H1 (cell line): ENCODE results near the gene ULBP1. TPM values are rescaled to one million over a fixed set of nuclear protein-coding genes. Genes with fewer than 3 reads are reported as not detected.
A peak's percentile ranks its signal among the peaks of the same experiment; 100 is the strongest.

Source experiments
- CTCF ChIA-PET: fragments of 300-600 bp; sonication (Branson Sonifier 250); formaldehyde crosslinking; loops from one replicate; lab custom pipeline; 2021; ENCODE audit not compliant: partially characterized antibody; lab: Charles Lee
- POLR2A ChIA-PET: fragments of 300-600 bp; sonication (Branson Sonifier 250); formaldehyde crosslinking; loops from one replicate; lab custom pipeline; 2021; ENCODE audit warnings: inconsistent platforms; ENCODE audit not compliant: partially characterized antibody; lab: Charles Lee
- DNase-seq, 2 experiments: peaks; one replicate each; pipeline versions ENCODE4 v3.0.0 to v3.0.0-alpha.2; 2010 to 2022; ENCODE audit warnings: low spot score in 2 of 2, low read depth in 1 of 2, mixed read lengths in 1 of 2
- FAIRE-seq: peaks from 2 replicates; lab custom pipeline; 2011; peaks lifted over from hg19 to GRCh38; lab: Jason Lieb, UNC
- H2AFZ ChIP-seq: 2 replicates; pipeline ENCODE4 v1.8.1; 2012; ENCODE audit warnings: low read length, inconsistent platforms
- H2AK5ac ChIP-seq: 2 replicates; pipeline ENCODE4 v1.6.1; 2013; ENCODE audit warnings: low read depth, low read length
- H2BK120ac ChIP-seq: replicated peaks from 2 replicates; pipeline ENCODE3; 2013; ENCODE audit warnings: low read depth, low read length, inconsistent platforms
- H2BK12ac ChIP-seq: 2 replicates; pipeline ENCODE4 v1.6.1; 2013; ENCODE audit warnings: low read depth, low read length
- H2BK15ac ChIP-seq: 2 replicates; pipeline ENCODE4 v1.6.1; 2013; ENCODE audit warnings: low read length
- H2BK20ac ChIP-seq: 2 replicates; pipeline ENCODE4 v1.6.1; 2013; ENCODE audit warnings: low read length
- H2BK5ac ChIP-seq: 2 replicates; pipeline ENCODE4 v1.6.1; 2013; ENCODE audit warnings: low read depth, low read length
- H3K14ac ChIP-seq: 2 replicates; pipeline ENCODE4 v1.6.1; 2013; ENCODE audit warnings: inconsistent platforms; ENCODE audit not compliant: insufficient read length
- H3K18ac ChIP-seq: 2 replicates; pipeline ENCODE4 v1.6.1; 2013; ENCODE audit warnings: low read length; ENCODE audit errors: extremely low read depth
- H3K23ac ChIP-seq: 2 replicates; pipeline ENCODE4 v1.6.1; 2013; ENCODE audit warnings: inconsistent platforms; ENCODE audit not compliant: insufficient read length
- H3K23me2 ChIP-seq: 2 replicates; pipeline ENCODE4 v1.6.1; 2013; ENCODE audit warnings: low read depth, low read length
- H3K27ac ChIP-seq: 2 replicates; pipeline ENCODE4 v1.6.1; 2011; ENCODE audit warnings: low read depth, low read length, inconsistent platforms
- H3K27me3 ChIP-seq, 4 experiments: replicated peaks in 1 of 4; 1 replicate in 1 of 4; 2 replicates in 3 of 4; pipeline versions ENCODE4 v1.6.1 to v1.8.1; 2011 to 2013; ENCODE audit warnings: low read length in 3 of 4, mild to moderate bottlenecking in 3 of 4, inconsistent platforms in 2 of 4, mixed read lengths in 2 of 4, moderate library complexity in 1 of 4; ENCODE audit not compliant: control insufficient read depth in 3 of 4, insufficient read depth in 3 of 4; ENCODE audit errors: extremely low read depth in 1 of 4
- H3K36me3 ChIP-seq, 4 experiments: 2 replicates each; pipeline versions ENCODE4 v1.6.1 to v1.8.1; 2011 to 2013; ENCODE audit warnings: mild to moderate bottlenecking in 4 of 4, low read length in 3 of 4, moderate library complexity in 2 of 4, control low read depth in 1 of 4, inconsistent platforms in 1 of 4; ENCODE audit not compliant: insufficient read depth in 4 of 4, control insufficient read depth in 2 of 4
- H3K4ac ChIP-seq: replicated peaks from 2 replicates; pipeline ENCODE3; 2013; ENCODE audit warnings: low read length, low read depth, mixed read lengths, inconsistent platforms; ENCODE audit not compliant: insufficient read length
- H3K4me1 ChIP-seq, 4 experiments: replicated peaks in 1 of 4; 1 replicate in 1 of 4; 2 replicates in 3 of 4; pipeline versions ENCODE4 v1.6.1 to v1.8.1; 2011 to 2013; ENCODE audit warnings: low read length in 3 of 4, inconsistent platforms in 2 of 4, mixed read lengths in 1 of 4; ENCODE audit not compliant: insufficient read depth in 4 of 4, control insufficient read depth in 3 of 4
- H3K4me2 ChIP-seq, 2 experiments: 2 replicates each; pipeline versions ENCODE4 v1.6.1 to v1.8.1; 2011 to 2013; ENCODE audit warnings: low read depth in 2 of 2, low read length in 2 of 2, control low read depth in 1 of 2, inconsistent platforms in 1 of 2, mild to moderate bottlenecking in 1 of 2; ENCODE audit not compliant: insufficient read depth in 1 of 2
- H3K4me3 ChIP-seq, 4 experiments: fragments of 200-600, 300-600 bp in 1 of 4; sonication (generic), shearing (Covaris generic), sonication (Bioruptor Twin) in 1 of 4; 2 replicates each; pipeline versions ENCODE4 v1.5.1 to v1.8.1; 2011 to 2016; ENCODE audit warnings: low read length in 4 of 4, low read depth in 3 of 4, control low read depth in 2 of 4, inconsistent platforms in 2 of 4, mild to moderate bottlenecking in 2 of 4, mixed read lengths in 1 of 4, moderate library complexity in 1 of 4; ENCODE audit not compliant: insufficient read depth in 2 of 4; ENCODE audit errors: extremely low read depth in 1 of 4
- H3K56ac ChIP-seq: replicated peaks from 2 replicates; pipeline ENCODE3; 2013; ENCODE audit warnings: low read depth, mild to moderate bottlenecking, mixed read lengths, low read length, inconsistent platforms; ENCODE audit not compliant: insufficient read length
- H3K79me1 ChIP-seq: 2 replicates; pipeline ENCODE4 v1.6.1; 2013; ENCODE audit warnings: low read depth, low read length, control low read depth
- H3K79me2 ChIP-seq, 2 experiments: 2 replicates each; pipeline versions ENCODE4 v1.6.1 to v1.8.1; 2012 to 2013; ENCODE audit warnings: low read length in 2 of 2, mild to moderate bottlenecking in 2 of 2, inconsistent platforms in 1 of 2; ENCODE audit not compliant: insufficient read depth in 2 of 2, control insufficient read depth in 1 of 2
- H3K9ac ChIP-seq, 4 experiments: replicated peaks in 1 of 4; 1 replicate in 1 of 4; 2 replicates in 3 of 4; pipeline versions ENCODE4 v1.6.1 to v1.8.1; 2011 to 2013; ENCODE audit warnings: low read depth in 3 of 4, low read length in 3 of 4, control low read depth in 2 of 4, mild to moderate bottlenecking in 2 of 4, moderate library complexity in 2 of 4, inconsistent platforms in 1 of 4; ENCODE audit errors: extremely low read depth in 1 of 4
- H3K9me3 ChIP-seq, 2 experiments: 2 replicates each; pipeline versions ENCODE4 v1.6.1 to v1.8.1; 2012 to 2013; ENCODE audit warnings: mild to moderate bottlenecking in 2 of 2, moderate library complexity in 2 of 2, control low read depth in 1 of 2, inconsistent platforms in 1 of 2, low read depth in 1 of 2, low read length in 1 of 2, mixed read lengths in 1 of 2; ENCODE audit not compliant: insufficient read depth in 2 of 2
- H4K20me1 ChIP-seq, 2 experiments: replicated peaks in 1 of 2; 2 replicates each; pipeline versions ENCODE3 to v1.8.1; 2011 to 2013; ENCODE audit warnings: inconsistent platforms in 2 of 2, low read length in 2 of 2, mild to moderate bottlenecking in 1 of 2; ENCODE audit not compliant: insufficient read depth in 2 of 2, control insufficient read depth in 1 of 2
- H4K5ac ChIP-seq: 2 replicates; pipeline ENCODE4 v1.6.1; 2013; ENCODE audit warnings: low read length, low read depth, mixed read lengths, inconsistent platforms; ENCODE audit not compliant: insufficient read length
- H4K8ac ChIP-seq: 2 replicates; pipeline ENCODE4 v1.8.0; 2013; ENCODE audit warnings: mild to moderate bottlenecking, moderate library complexity, low read length, inconsistent platforms; ENCODE audit not compliant: insufficient read depth; ENCODE audit errors: extremely low read depth
- H4K91ac ChIP-seq: replicated peaks from 2 replicates; pipeline ENCODE3; 2013; ENCODE audit warnings: low read length, mixed read lengths, inconsistent platforms; ENCODE audit not compliant: insufficient read length
- CREB1 ChIP-seq: IDR thresholded peaks from 2 replicates; pipeline ENCODE4 v1.6.1; 2012; ENCODE audit warnings: inconsistent platforms
- JUND ChIP-seq: IDR thresholded peaks from 2 replicates; pipeline ENCODE4 v1.6.1; 2011; ENCODE audit warnings: mild to moderate bottlenecking, improper control_type of control experiment, low read length
- KDM5A ChIP-seq: fragments of 200-600 bp; IDR thresholded peaks from 2 replicates; pipeline ENCODE4 v1.7.1; 2012; ENCODE audit warnings: mild to moderate bottlenecking, low read length, inconsistent platforms, mixed read lengths
- PHF8 ChIP-seq: fragments of 200-600 bp; sonication (generic); conservative IDR thresholded peaks from 2 replicates; pipeline ENCODE4 v1.7.1; 2012; ENCODE audit warnings: low read depth, mild to moderate bottlenecking, inconsistent platforms, low read length, moderate library complexity
- SRF ChIP-seq: IDR thresholded peaks from 2 replicates; pipeline ENCODE4 v1.6.1; 2011; ENCODE audit warnings: mild to moderate bottlenecking, low read depth, low read length, moderate library complexity
- TAF1 ChIP-seq: IDR thresholded peaks from 2 replicates; pipeline ENCODE4 v1.6.1; 2011; ENCODE audit warnings: mild to moderate bottlenecking, low read depth, low read length
- WGBS, 2 experiments: shearing (Covaris generic) in 1 of 2; methylation state at CpG; one replicate each; pipeline versions ENCODE4 v1.1.6 to v1.1.7; 2013 to 2015; ENCODE audit warnings: low lambda C conversion rate in 2 of 2, mixed read lengths in 2 of 2, inconsistent platforms in 1 of 2, low coverage in 1 of 2, missing lambda C conversion rate in 1 of 2; ENCODE audit not compliant: insufficient replicate concordance in 2 of 2, insufficient coverage in 1 of 2, insufficient read length in 1 of 2; ENCODE audit errors: extremely low coverage in 1 of 2, missing lambda C conversion rate in 1 of 2; 5-methylcytosine and 5-hydroxymethylcytosine counted together
- polyA plus RNA-seq, 7 experiments: library from polyadenylated mRNA; depleted of rRNA in 3 of 7; stranded (reverse) in 5 of 7; unstranded in 2 of 7; fragments of >200 nt in 5 of 7; fragments of 200-250 nt in 2 of 7; gene quantifications; 1 replicate in 5 of 7; 2 replicates in 1 of 7; 4 replicates in 1 of 7; pipeline versions ENCODE4 v1.2.1 to v1.2.3, GENCODE V29; 2011 to 2013; ENCODE audit warnings: missing spikeins in 2 of 7, mixed read lengths in 2 of 7
- total RNA-seq: library from RNA; stranded (reverse); fragmentation: NEBNext Ultra II Directional; extraction: Animal tissue kit (Norgen Biotek cat#: 25700); gene quantifications from 2 replicates; pipeline ENCODE4 v1.2.1, GENCODE V29; 2021
- TF ChIP-seq, protein P1 (sequence below): IDR thresholded peaks from 2 replicates; pipeline ENCODE4 v1.6.1; 2012; ENCODE audit warnings: low read length, inconsistent platforms

ULBP1 gene
- total and polyA plus RNA-seq, 2 of the 8 experiments (the other 6 are each of a cell fraction or from before 2014, with no cell fraction given), result 0.32 to 0.60 TPM

DNA sequence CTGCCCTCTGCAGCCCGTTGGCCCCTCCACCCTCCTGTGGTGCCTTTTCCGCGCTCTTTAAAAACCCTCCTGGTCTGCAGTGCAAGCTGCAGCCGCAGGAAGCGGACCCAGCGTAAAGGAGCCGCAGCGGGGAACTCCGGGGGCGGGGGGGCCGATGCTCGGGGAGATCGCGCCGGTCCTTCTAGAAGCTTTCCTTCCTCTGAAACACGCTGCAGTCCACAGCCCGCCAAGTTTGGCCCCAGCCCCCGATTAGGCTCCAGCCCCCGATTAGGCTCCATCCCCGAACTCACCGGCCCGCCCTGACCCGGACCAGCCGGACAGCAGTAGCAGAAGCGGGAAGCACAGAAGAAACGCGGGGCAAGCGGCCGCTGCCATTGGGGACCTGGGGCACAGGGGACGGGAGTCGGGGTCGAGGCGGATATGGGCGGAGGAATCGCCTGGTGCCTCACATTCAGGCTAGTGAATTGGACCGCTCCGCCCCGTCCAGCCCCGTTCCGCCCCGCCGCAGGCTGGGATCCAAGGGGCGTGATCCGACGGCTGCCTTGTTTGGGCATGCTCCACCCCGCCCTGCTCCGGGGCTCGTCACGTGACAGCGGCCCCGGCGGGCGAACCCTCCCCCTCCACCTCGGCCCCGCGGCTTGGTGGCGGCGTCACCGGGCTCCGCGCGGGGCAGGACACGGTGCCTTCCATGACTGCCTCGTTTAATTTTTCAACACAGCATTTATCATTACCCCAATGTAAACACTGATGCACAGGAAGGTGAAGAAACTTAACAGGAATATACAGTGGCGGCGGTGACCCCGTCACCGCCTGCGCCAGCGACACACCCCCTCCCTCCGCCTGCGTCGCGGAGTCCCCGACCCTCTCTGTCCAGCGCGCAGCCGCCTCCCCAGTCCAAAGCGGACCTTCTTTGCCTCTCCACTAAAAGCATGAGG, 41.3 kb downstream of the ULBP1 start:
- H2AK5ac ChIP-seq, result no peak overlapping the region
- H4K20me1 ChIP-seq, result peaks cover under 1 to 5% of the 10 kb centered on the region in 2 experiments
- H3K4me1 ChIP-seq, result peaks cover 0 to 9% (median 4%) of the 10 kb centered on the region in 4 experiments; a peak in 4 of 7 replicates
- no peak overlapping the region for H3K4ac ChIP-seq
- H3K27me3 ChIP-seq, result peaks cover 16 to 42% (median 34%) of the 10 kb centered on the region in 4 experiments
- H4K5ac ChIP-seq, result peak overlapping the region; percentile 86
- peak overlapping the region; percentile 79 to 99 for H3K4me2 ChIP-seq
- H2BK5ac ChIP-seq, result peak overlapping the region; percentile 20; the same call in 1 of the 2 replicates
- H3K23ac ChIP-seq, result no peak overlapping the region
- WGBS, 2 experiments, result 1% methylated on average over 57 of the region's 79 CpGs; no CpG with 5 or more reads in 1 of the 2 experiments
- no peak overlapping the region; the same call in 1 of the 2 replicates for H3K27ac ChIP-seq
- peaks cover 6% of the 10 kb centered on the region for H3K23me2 ChIP-seq
- H4K91ac ChIP-seq, result no peak overlapping the region
- H4K8ac ChIP-seq, result peak overlapping the region; percentile 35
- H3K79me2 ChIP-seq, result no peaks in the 10 kb centered on the region
- no peaks in the 10 kb centered on the region for H3K9me3 ChIP-seq
- H3K56ac ChIP-seq, result peak overlapping the region; percentile 77
- POLR2A ChIA-PET, result interaction anchor here (0.9 kb wide), 1 partner anchor 41 kb away, joined by 4 read pairs; the partner anchor contains the start of gene ULBP1
- peak; percentile 83 to 95 for DNase-seq
- CTCF ChIA-PET, result interaction anchor here (1.0 to 2.7 kb wide), 3 partner anchors 10 to 12 kb away, joined by 4 to 23 read pairs (median 4); no protein-coding TSS in a partner anchor
- H3K4me3 ChIP-seq, result peak overlapping the region; percentile 69 to 76 (median 72)
- H3K36me3 ChIP-seq, result no peaks in the 10 kb centered on the region
- H2BK12ac ChIP-seq, result no peak overlapping the region
- no peaks in the 10 kb centered on the region for H3K79me1 ChIP-seq
- no peak overlapping the region for H3K14ac ChIP-seq
- H2BK15ac ChIP-seq, result no peak overlapping the region
- H3K18ac ChIP-seq, result peak overlapping the region; percentile 76
- FAIRE-seq, result no peak
- peak overlapping the region; percentile 92; the same call in 1 of the 2 replicates for H2AFZ ChIP-seq
- H3K9ac ChIP-seq, result peak overlapping the region in 2 of 4 experiments; percentile 55 to 56; a peak in 4 of 7 replicates
- H2BK120ac ChIP-seq, result no peak overlapping the region
- H2BK20ac ChIP-seq, result no peak overlapping the region
- TF ChIP-seq SRF, result peak; percentile 97
- TF ChIP-seq KDM5A, result no peak
- TF ChIP-seq, protein P1, sequence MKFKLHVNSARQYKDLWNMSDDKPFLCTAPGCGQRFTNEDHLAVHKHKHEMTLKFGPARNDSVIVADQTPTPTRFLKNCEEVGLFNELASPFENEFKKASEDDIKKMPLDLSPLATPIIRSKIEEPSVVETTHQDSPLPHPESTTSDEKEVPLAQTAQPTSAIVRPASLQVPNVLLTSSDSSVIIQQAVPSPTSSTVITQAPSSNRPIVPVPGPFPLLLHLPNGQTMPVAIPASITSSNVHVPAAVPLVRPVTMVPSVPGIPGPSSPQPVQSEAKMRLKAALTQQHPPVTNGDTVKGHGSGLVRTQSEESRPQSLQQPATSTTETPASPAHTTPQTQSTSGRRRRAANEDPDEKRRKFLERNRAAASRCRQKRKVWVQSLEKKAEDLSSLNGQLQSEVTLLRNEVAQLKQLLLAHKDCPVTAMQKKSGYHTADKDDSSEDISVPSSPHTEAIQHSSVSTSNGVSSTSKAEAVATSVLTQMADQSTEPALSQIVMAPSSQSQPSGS, result no peak
- TF ChIP-seq PHF8, result 0 out of 2 replicates have a peak, but pooled peaks have one; percentile 42
- TF ChIP-seq JUND, result no peak
- TF ChIP-seq CREB1, result peak; percentile 96
- TF ChIP-seq TAF1, result 0 out of 2 replicates have a peak, but pooled peaks have one; percentile 45
